Neural cell (in vitro differentiated cells): ENCODE measurements around the gene NOG. TPM values are rescaled to one million over a fixed set of nuclear protein-coding genes. Genes with fewer than 3 reads are reported as not detected.
A peak's percentile ranks its signal among the peaks of the same experiment; 100 is the strongest.

Source experiments
- H2AFZ ChIP-seq: fragments of 200-600, 300-800 bp; sonication (generic), shearing (Covaris generic); 2 replicates; pipeline ENCODE4 v1.6.0; 2014; ENCODE audit warnings: low read depth, mild to moderate bottlenecking, antibody characterized with exemption, low read length, moderate library complexity
- H3F3A ChIP-seq: fragments of 200-600 bp; shearing (Covaris generic); 2 replicates; pipeline ENCODE4 v1.6.1; 2016; ENCODE audit warnings: mild to moderate bottlenecking, moderate library complexity, mixed read lengths, antibody characterized with exemption, low read length; ENCODE audit not compliant: insufficient read depth, poor library complexity, severe bottlenecking
- H3K27ac ChIP-seq: fragments of 200-600, 300-800 bp; sonication (generic), shearing (Covaris generic); 2 replicates; pipeline ENCODE4 v1.5.1; 2014; ENCODE audit warnings: mild to moderate bottlenecking, low read length, moderate library complexity
- H3K27me3 ChIP-seq: fragments of 300-800, 200-600 bp; sonication (generic), shearing (Covaris generic); 2 replicates; pipeline ENCODE4 v1.6.0; 2014; ENCODE audit warnings: mild to moderate bottlenecking, low read depth, low read length, moderate library complexity; ENCODE audit not compliant: insufficient read depth
- H3K36me3 ChIP-seq: fragments of 300-800, 200-600 bp; sonication (generic), shearing (Covaris generic); 2 replicates; pipeline ENCODE4 v1.5.1; 2014; ENCODE audit warnings: mild to moderate bottlenecking, antibody characterized with exemption, low read length, moderate library complexity; ENCODE audit not compliant: insufficient read depth
- H3K4me2 ChIP-seq: fragments of 300-800, 200-600 bp; sonication (generic), shearing (Covaris generic); 2 replicates; pipeline ENCODE4 v1.6.0; 2014; ENCODE audit warnings: mild to moderate bottlenecking, low read length
- H3K4me3 ChIP-seq: fragments of 300-800, 200-600 bp; sonication (generic), shearing (Covaris generic); 2 replicates; pipeline ENCODE4 v1.5.1; 2014; ENCODE audit warnings: mild to moderate bottlenecking, low read length, moderate library complexity
- H3K79me2 ChIP-seq: fragments of 200-600 bp; shearing (Covaris generic); replicated peaks from 2 replicates; pipeline ENCODE4 v1.6.0; 2014; ENCODE audit warnings: mild to moderate bottlenecking, low read length, moderate library complexity; ENCODE audit not compliant: insufficient read depth
- H3K9ac ChIP-seq: fragments of 300-800, 200-600 bp; sonication (generic), shearing (Covaris generic); 2 replicates; pipeline ENCODE4 v1.6.1; 2016; ENCODE audit warnings: mild to moderate bottlenecking, low read length, mixed read lengths
- H3K9me2 ChIP-seq: fragments of 200-600 bp; shearing (Covaris generic); 2 replicates; pipeline ENCODE4 v1.6.1; 2016; ENCODE audit warnings: mild to moderate bottlenecking, low read length, mixed read lengths; ENCODE audit not compliant: insufficient read depth
- H3K9me3 ChIP-seq: fragments of 200-600, 300-800 bp; sonication (generic), shearing (Covaris generic); 2 replicates; pipeline ENCODE4 v1.6.1; 2016; ENCODE audit warnings: mild to moderate bottlenecking, mixed run types, low read length, moderate library complexity, mixed read lengths
- H4K20me1 ChIP-seq: fragments of 200-600 bp; shearing (Covaris generic); 2 replicates; pipeline ENCODE4 v1.6.1; 2016; ENCODE audit warnings: mild to moderate bottlenecking, mixed run types; ENCODE audit not compliant: insufficient read depth
- CTCF ChIP-seq: fragments of 450-650 bp; IDR thresholded peaks from 2 replicates; pipeline ENCODE4 v1.5.1; 2014; ENCODE audit warnings: antibody characterized with exemption, mild to moderate bottlenecking, moderate library complexity; ENCODE audit not compliant: poor library complexity, severe bottlenecking
- EP300 ChIP-seq: fragments of 450-650 bp; conservative IDR thresholded peaks from 2 replicates; pipeline ENCODE4 v1.6.1; 2014; ENCODE audit warnings: antibody characterized with exemption, mild to moderate bottlenecking, moderate library complexity; ENCODE audit not compliant: poor library complexity, severe bottlenecking
- EZH2 ChIP-seq: fragments of 200-600, 300-800 bp; shearing (Covaris generic), sonication (generic); IDR thresholded peaks from 2 replicates; pipeline ENCODE4 v1.6.1; 2014; ENCODE audit warnings: antibody characterized with exemption, low read length, borderline replicate concordance, mild to moderate bottlenecking; ENCODE audit not compliant: insufficient read depth, poor library complexity, severe bottlenecking
- MXI1 ChIP-seq: fragments of 450-650 bp; conservative IDR thresholded peaks from 2 replicates; pipeline ENCODE4 v1.6.1; 2014; ENCODE audit warnings: antibody characterized with exemption, mild to moderate bottlenecking; ENCODE audit not compliant: poor library complexity, severe bottlenecking
- POLR2AphosphoS5 ChIP-seq: IDR thresholded peaks from 2 replicates; pipeline ENCODE4 v1.6.1; 2012
- RAD21 ChIP-seq: fragments of 450-650 bp; conservative IDR thresholded peaks from 2 replicates; pipeline ENCODE4 v1.6.1; 2014; ENCODE audit warnings: antibody characterized with exemption, mild to moderate bottlenecking, moderate library complexity
- REST ChIP-seq: IDR thresholded peaks from 2 replicates; pipeline ENCODE4 v1.6.1; 2012; ENCODE audit warnings: borderline replicate concordance
- SMC3 ChIP-seq: fragments of 450-650 bp; conservative IDR thresholded peaks from 2 replicates; pipeline ENCODE4 v1.6.1; 2014; ENCODE audit warnings: antibody characterized with exemption, mild to moderate bottlenecking, moderate library complexity; ENCODE audit not compliant: poor library complexity
- TAF1 ChIP-seq: IDR thresholded peaks from 2 replicates; pipeline ENCODE4 v1.6.1; 2012; ENCODE audit warnings: low read depth
- polyA minus RNA-seq: library from RNA; depleted of rRNA, polyadenylated mRNA; stranded (reverse); fragments of >200 nt; gene quantifications from 2 replicates; pipeline ENCODE4 v1.2.3, GENCODE V29; 2014
- polyA plus RNA-seq: library from polyadenylated mRNA; depleted of rRNA; stranded (reverse); fragments of >200 nt; gene quantifications from 2 replicates; pipeline ENCODE4 v1.2.3, GENCODE V29; 2014

NOG gene
- polyA plus RNA-seq: 0.82 and 2.1 TPM in 2 replicates
- polyA minus RNA-seq: 1.3 and 1.9 TPM in 2 replicates

- H3K79me2 ChIP-seq: no peaks in the 10 kb centered on the region
- peaks cover 43% of the 10 kb centered on the region for H3K27me3 ChIP-seq
- H3K9me2 ChIP-seq: no peaks in the 10 kb centered on the region
- H3K9me3 ChIP-seq: no peaks in the 10 kb centered on the region
- no peaks in the 10 kb centered on the region for H3F3A ChIP-seq
- H3K27ac ChIP-seq: no peak within 1 kb of the TSS
- H3K4me3 ChIP-seq: peak within 1 kb of the TSS; percentile 79
- H3K9ac ChIP-seq: peak within 1 kb of the TSS; percentile 56
- TF ChIP-seq EP300 (no peak), MXI1 (peak; percentile 78), RAD21 (peak; percentile 10), CTCF (peak; percentile 7)
- H4K20me1 ChIP-seq: no peaks in the 10 kb centered on the region
- no peak within 1 kb of the TSS for H2AFZ ChIP-seq
- H3K36me3 ChIP-seq: no peaks in the 10 kb centered on the region
- peak within 1 kb of the TSS; percentile 82 for H3K4me2 ChIP-seq
Observed at GRCh38 chr17:56593646-56594319, at the start of gene NOG. Gene NOG, plus strand, starts transcription at chr17:56593699. Its CDS starts 525 bp downstream, at chr17:56594224.

GRCh38 chr17:56545106-56545505, 48.4 kb upstream of the NOG start:
- Histone ChIP-seq H3K36me3 (no peaks in the 10 kb centered on the region), H3K9me2 (no peaks in the 10 kb centered on the region), H3K9ac (no peak overlapping the region), H2AFZ (no peak overlapping the region), H3K27ac (no peak overlapping the region), H3K4me3 (no peak overlapping the region), H3K4me2 (no peak overlapping the region), H3K27me3 (no peaks in the 10 kb centered on the region), H3K9me3 (no peaks in the 10 kb centered on the region), H3K79me2 (no peaks in the 10 kb centered on the region), H3F3A (no peaks in the 10 kb centered on the region), H4K20me1 (no peaks in the 10 kb centered on the region)
- TF ChIP-seq POLR2AphosphoS5: no peak
- TF ChIP-seq MXI1: no peak
- no peak for TF ChIP-seq CTCF
- TF ChIP-seq EP300: no peak
- no peak for TF ChIP-seq RAD21
- TF ChIP-seq TAF1: no peak
- TF ChIP-seq REST: no peak
- no peak for TF ChIP-seq EZH2
- TF ChIP-seq SMC3: no peak
